Islet precursor cell (in vitro differentiated cells): ENCODE measurements around the gene GET4.
"Not testable (repeated sequence)": the region's sequence is repeated elsewhere in the genome, so short reads cannot be mapped to it uniquely, and the experiment has no call there.

ENCODE experiments used
- DNase-seq: peaks from one replicate; pipeline ENCODE4 v3.0.0-alpha.2; 2018

The GET4 gene

DNA sequence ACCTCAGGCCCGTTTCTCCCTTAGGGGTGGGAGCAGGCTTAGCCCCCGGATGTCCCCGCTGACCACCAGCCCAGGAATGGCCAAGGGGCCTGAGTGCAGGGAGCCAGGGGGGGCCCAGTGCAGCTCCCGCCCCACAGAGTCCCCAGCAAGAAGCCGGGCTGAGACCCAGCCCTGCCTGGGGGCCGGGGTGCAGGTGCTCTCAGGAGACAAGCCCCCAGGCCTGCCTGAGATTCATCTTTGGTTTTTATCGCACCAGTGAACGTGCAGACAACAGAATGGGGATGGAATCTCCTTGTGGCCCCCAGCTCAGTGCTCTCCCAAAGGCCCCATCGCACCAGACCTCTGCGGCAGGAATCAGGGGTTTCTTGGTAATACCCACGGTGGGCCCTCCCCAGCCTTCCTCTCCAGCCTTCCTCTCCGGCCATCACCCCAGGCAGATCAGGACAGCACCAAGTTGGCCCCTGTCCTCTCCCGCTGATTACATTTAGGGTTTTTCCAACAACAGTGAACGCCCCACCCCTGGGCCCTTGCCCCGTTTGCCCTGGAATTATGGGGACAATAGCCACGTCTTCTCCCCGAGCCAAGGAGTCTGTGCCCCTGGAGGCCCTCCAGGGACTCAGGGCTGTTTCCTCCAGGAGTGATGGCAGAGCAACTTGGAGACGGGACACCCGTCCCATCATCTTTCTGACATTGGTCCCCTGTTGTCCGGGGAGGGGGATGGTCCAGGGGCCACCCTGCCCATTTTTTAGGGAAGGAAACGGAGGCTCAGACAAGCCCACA is 55.7 kb downstream of the GET4 start:
- no peak for DNase-seq

DNA sequence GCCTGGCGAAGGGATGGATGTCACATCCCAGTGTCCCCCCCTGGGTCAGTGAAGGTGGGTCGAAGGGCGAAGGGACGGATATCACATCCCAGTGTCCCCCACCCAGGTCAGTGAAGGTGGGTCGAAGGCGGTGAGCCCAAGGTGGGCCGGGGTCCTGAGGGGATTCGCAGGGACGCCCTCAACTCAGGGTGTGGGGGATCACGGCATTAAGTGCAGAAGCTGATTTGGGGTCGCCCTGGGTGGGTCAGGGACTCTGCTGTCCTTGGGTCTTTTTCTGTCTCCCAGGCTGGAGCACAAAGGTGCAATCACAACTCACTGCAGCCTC is 56.3 kb downstream of the GET4 start:
- no peak for DNase-seq

DNA sequence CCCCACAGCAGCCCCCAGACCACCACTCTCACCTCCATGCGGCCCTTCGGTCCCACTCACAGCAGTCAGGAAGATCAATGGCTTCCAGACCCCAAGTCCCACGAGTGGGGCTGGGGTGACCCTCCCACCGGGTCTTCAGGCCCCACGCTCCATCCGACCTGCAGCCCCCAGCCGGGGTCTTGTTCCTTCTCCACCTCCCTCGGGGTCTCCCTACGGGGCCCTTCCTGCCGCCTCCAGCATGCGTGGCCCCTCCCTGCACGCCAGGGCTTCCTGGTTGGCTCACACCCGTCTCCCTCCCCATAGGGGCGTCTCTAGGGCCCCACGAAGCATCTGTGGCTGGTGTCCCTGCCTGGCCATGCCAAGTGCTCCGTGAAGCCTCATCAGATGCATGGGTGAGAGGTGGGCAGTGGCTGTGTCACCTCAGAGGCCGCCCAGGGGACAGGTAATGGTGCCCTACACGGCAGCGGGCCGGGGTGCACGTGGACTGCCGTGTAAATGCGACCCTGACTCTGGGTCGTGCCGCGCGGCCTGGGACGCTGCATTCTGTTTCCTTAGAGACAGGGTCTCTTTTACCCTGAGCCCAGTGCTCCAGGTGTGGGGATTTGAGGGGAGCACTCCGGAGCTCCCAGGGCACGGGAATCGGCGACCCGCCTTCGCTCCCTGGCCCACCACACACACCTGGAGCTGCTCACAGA is 58.3 kb downstream of the GET4 start:
- no peak for DNase-seq

DNA sequence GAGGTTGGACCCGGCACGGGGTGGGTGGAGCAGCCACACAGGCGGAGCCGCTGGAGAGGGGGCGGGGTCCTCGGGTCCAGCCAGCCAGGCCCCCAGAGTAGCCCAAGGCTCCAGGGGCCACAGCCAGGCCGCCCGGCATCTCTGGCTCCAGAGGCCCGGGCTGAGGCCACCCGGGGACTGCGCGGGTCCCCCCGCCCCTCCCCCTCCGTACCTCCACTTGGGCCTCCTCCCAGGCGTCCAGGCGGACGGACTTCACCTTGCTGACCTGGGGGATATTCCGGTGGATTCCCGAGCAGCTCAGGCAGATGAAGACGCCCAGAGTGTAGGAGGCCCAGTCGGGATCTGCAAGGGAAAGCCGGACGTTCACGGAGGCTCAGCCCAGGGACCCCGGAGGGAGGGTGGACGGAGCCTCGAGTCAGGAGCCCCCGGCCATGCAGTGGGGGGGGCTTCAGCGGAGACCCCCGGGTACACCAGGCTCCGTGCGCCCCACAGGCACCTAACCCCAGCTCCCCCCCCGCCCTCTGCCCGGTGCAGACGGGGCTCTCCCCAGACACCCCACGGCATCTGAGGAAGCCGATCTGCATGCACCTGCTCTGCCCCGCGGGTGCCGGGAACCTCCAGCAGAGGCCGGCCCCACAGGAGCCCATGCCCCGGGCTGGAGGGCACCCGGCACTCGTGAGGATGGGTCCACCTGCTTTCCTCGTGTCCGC is 59.0 kb downstream of the GET4 start:
- DNase-seq = no peak

DNA sequence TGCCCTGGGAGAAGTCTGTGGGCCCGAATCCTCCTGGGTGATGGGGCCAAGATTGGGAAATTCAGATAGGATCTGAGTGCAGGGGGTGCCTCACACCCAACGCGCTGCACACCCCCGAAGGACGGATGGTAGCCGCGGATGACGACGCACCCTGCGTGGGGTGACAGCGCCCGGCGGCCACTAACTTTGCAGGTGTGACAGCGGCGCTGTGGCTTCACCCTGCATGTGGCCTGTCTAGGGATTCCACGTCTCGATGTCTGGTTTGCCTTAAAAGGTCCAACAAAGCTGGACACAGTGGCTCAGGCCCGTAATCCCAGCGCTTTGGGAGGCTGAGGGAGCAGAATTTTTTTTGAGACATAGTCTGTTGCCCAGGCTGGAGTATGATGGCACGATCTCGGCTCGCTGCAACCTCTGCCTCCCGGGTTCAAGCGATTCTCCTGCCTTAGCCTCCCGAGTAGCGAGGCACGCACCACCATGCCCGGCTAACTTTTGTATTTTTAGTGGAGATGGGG is 59.6 kb downstream of the GET4 start:
- DNase-seq = no peak

DNA sequence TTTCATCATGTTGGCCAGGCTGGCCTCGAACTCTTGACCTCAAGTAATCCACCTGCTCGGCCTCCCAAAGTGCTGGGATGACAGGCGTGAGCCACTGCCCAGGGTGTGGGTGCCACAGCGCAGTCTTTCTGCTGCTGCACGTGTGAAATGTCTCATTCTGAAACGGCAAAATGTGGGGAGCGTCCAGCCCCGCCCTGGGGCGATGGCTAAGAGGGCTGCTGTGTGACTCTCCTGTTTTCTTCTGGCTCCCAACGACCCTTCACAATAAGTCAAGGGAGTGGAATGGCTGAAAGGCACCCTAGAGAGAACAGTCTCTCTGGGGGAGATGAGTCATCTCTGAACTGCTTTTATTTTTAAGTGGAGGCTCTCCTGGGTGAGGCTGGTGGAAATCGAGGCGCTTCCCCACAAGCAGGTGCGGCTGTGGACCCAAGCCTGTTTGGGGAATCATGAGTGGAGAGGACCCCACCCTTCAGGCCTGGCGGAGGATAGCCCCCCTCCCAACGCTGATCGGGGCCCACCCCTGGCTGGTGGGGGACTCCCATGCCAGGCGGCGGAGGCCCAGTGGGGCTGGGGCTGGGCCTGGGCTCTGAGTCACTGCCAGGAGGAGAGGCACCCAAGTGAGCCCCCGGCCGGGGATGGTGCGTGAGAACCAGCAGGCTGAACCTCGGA is 60.2 kb downstream of the GET4 start:
- DNase-seq = no peak

DNA sequence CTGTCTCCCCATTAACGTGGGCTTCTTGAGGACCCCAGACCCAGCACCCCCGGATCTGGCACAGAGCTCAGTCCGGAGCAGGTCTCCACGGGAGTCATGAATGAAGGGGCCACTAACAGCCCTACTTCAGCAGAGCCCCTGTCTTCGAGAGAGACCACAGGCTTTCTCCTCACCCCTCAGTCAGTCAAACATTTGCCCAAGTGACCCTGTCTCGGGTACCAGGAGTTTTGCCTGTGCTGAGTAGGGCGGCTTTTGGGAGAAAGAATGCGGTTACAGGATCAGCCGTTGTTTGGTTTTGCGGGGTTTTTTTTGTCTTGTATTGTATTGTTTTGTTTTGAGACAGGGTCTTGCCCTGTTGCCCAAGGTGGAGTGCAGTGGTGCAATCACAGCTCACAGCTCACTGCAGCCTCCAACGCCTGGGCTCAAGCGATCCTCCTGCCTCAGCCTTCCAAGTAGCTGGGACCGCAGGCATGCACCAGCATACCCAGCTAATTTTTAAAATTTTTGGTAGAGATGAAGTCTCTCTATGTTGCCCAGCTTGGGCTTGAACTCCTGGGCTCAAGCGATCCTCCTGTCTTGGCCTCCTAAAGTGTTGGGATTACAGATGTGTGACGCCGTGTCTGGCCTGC is 61.6 kb downstream of the GET4 start:
- no peak for DNase-seq

DNA sequence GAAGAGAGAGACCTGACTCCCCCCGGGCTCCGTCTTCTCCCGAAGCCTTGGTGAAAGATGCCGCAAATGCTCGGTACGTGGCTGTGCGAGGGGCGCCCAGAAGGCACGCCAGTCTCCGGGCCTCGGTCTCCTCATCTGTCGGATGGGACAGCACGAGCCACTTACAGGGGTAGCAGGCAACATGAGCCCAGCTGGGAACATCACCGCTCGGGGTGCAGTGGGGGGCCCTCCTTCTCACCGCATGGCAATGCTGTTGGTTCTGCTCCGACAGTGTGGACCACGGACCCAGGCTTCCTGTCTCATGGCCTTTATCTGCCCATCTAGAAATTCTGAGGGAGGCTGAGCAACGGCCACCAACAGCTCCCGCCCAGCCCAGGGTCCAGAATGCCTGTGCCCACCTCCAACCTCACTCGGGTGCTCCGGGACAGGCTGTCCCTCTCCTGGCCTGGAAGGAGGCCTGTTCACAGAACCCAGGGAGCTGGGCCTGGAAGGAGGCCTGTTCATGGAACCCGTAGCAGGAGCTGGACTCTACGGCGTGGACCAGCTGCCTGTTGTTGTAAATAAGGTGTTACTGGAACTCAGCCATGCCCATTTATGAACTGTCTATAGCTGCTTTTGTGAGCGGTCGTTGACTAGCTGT is 62.3 kb downstream of the GET4 start:
- no peak for DNase-seq

DNA sequence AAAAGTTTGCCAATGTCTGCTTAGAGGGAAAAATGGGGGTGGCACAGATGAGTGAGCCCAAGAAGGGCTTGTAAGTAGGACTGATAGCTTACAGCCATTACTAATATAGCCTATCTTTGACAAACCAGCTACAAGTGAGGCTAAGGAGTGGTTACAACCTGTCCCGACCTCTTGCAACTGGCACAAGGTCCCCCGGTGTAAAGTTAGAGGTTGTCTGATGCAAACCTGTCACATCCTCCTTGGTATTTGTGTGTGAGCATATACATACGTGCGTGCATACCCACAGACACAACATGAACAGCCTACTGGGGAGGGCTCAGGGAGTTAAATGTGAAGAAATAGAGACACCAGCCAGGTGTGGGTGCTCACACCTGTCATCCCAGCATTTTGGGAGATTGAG is 63.5 kb downstream of the GET4 start:
- no peak for DNase-seq

DNA sequence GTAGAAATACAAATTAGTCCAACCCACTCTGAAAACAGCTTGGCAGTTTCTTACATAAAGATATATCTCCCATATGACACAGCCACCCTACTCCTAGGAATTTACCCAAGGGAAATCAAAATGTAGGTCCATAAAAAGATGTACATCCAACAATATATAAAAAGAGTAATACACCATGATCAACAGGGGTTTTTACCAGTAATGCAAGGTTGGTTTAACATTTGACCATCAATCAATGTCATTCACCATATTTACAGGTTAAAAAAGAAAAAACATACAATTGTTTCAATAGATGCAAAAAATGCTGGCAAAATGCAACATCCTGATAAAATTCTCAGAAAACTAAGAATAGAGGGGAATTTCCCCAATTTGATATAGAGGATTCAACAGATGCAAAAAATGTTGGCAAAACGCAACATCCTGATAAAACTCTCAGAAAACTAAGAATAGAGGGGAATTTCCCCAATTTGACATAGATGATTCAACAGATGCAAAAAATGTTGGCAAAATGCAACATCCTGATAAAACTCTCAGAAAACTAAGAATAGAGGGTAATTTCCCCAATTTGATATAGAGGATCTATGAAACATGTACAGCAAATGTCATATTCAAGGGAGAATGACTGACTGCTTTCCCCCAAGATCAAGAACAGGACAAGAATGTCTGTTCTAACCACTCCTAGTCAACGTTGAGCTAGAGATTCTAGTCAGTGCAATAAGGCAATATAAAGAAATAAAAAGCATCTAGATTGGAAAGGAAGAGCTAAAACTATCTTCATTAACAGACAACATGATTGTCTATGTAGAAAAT is 64.5 kb downstream of the GET4 start:
- no peak for DNase-seq

DNA sequence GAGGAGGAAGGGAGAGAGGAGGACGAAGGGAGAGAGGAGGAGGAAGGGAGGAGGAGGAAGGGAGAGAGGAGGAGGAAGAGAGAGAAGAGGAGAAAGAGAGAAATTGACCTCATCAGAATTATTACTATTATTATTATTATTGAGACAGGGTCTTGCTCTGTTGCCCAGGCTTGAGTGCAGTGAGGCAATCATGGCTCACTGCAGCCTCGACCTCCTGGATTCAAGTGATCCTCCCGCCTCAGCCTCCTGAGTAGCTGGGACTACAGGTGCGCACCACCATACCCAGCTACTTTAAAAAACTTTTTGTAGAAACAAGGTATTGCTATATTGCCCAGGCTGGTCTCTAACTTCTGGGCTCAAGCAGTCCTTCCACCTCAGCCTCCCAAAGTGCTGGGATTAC is 67.4 kb downstream of the GET4 start:
- not testable (repeated sequence) for DNase-seq

DNA sequence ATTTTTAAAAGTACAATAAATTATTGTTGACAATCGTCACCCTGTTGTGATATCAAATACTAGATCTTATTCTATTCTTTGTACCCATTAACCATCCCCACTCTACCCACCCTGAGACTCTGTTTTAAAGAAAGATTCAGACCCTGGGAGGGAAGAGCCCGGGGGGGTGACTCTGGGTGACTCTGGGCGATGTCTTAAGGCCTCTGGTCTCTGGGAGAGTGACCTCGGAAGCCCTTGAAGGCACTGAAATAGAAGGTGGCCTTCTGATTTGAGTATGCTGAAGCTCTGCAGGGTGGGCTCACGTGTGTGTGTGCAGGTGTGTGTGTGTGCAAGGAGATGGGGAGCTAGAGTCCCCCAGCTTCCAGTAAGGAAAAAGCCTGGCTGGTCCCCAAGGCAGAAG is 68.4 kb downstream of the GET4 start:
- no peak for DNase-seq

DNA sequence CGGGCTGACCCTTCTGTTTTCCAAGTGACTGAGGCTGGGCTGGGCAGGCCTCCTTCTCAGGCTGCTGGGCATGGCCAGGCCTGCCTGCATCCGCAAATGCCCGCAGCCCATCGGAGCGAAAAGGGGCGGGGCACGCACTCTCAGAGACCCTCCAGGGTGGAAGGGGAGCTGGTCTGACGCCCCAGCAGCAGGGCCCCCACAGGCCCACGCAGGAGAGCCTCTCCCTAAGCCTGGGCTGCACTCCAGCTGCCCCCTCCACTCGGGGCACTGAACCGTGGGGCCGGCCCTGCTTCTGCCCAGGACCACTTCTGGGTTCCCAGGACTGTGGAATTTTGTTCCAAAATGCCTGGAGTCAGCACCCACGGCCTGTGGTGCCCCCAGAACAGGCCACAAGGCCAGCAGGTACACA is 68.8 kb downstream of the GET4 start:
- no peak for DNase-seq

DNA sequence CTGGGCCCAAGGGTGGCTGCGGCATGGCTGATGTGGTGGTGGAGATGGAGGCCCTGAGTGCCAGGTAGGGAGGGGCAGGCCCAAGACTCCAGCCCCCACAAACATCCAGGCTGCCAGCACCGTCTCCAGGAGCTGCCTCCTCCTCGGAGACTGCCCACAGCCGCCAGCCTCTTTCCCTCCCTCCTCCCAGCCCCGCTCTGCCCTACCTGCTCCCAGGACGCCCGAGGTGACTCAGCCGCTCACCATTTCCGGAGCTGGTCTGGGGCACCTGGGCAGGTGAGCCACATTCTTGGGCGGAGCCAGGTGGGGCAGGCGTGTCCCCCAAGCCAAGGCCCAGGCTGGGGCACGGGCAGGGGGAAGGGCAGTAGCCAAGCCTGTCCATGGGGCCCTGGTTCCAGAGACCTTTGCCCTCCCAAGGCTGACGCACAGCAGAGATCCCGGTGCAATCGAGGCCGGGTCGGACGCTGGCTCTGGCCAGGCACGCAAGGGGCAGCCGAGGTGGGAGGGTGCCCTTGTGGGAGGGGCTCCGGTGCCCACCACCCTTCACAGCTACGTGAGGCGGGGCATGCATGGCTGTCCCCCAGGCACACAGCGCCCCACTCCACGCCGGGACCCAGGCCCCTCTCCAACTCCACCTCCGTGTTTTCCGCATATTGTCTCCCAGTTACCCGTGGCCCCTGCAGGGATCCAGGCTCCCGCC is 69.4 kb downstream of the GET4 start:
- DNase-seq = peak; percentile 95
